Measurements from ENCODE around the gene BIRC6.

The BIRC6 gene

GRCh38 chr2:32375228-32375892 lies 18.5 kb downstream of the BIRC6 start:
- Histone ChIP-seq H3K4me1 (ENCODE audit: control insufficient read depth in 1 of 2, insufficient read depth in 1 of 2, low read depth in 1 of 2, low read length in 1 of 2) (no peaks in the 10 kb centered on the region), H3K27ac (no peak overlapping the region), H3K4me3 (ENCODE audit: low read depth in 1 of 2, low read length in 1 of 2) (no peak overlapping the region), H3K36me3 (no peaks in the 10 kb centered on the region), H3K9me3 (no peaks in the 10 kb centered on the region), H3K27me3 (no peaks in the 10 kb centered on the region)
- TF ChIP-seq CTCF (IDR thresholded peaks at IDR 0.05) = no peak

GRCh38 chr2:32376756-32377155 lies 19.9 kb downstream of the BIRC6 start:
- Histone ChIP-seq H3K27ac (no peak overlapping the region), H3K4me3 (ENCODE audit: low read depth in 1 of 2, low read length in 1 of 2) (no peak overlapping the region)

GRCh38 chr2:32377928-32378327 lies 21.1 kb downstream of the BIRC6 start:
- no peaks in the 10 kb centered on the region for H3K36me3 ChIP-seq
- no peak for TF ChIP-seq CTCF (IDR thresholded peaks at IDR 0.05)
- H3K4me3 ChIP-seq (ENCODE audit: low read depth in 1 of 2, low read length in 1 of 2) = no peak overlapping the region
- no peak overlapping the region for H3K27ac ChIP-seq
- H3K9me3 ChIP-seq = no peaks in the 10 kb centered on the region
- peaks cover 6 to 9% of the 10 kb centered on the region in 2 experiments for H3K4me1 ChIP-seq (ENCODE audit: control insufficient read depth in 1 of 2, insufficient read depth in 1 of 2, low read depth in 1 of 2, low read length in 1 of 2)
- H3K27me3 ChIP-seq = no peaks in the 10 kb centered on the region

More at GRCh38 chr2:32376756-32377155, 19.9 kb downstream of the BIRC6 start:
- no peak for TF ChIP-seq CTCF (IDR thresholded peaks at IDR 0.05)
- H3K36me3 ChIP-seq = no peaks in the 10 kb centered on the region
- H3K9me3 ChIP-seq = no peaks in the 10 kb centered on the region
- no peaks in the 10 kb centered on the region for H3K27me3 ChIP-seq
- H3K4me1 ChIP-seq (ENCODE audit: control insufficient read depth in 1 of 2, insufficient read depth in 1 of 2, low read depth in 1 of 2, low read length in 1 of 2) = no peaks in the 10 kb centered on the region

GRCh38 chr2:32379352-32379751 lies 22.5 kb downstream of the BIRC6 start:
- Histone ChIP-seq H3K4me1 (ENCODE audit: control insufficient read depth in 1 of 2, insufficient read depth in 1 of 2, low read depth in 1 of 2, low read length in 1 of 2) (peaks cover 9 to 12% of the 10 kb centered on the region in 2 experiments), H3K36me3 (peaks cover 6% of the 10 kb centered on the region), H3K9me3 (no peaks in the 10 kb centered on the region), H3K4me3 (ENCODE audit: low read depth in 1 of 2, low read length in 1 of 2) (no peak overlapping the region), H3K27ac (no peak overlapping the region), H3K27me3 (no peaks in the 10 kb centered on the region)
- TF ChIP-seq CTCF (IDR thresholded peaks at IDR 0.05) = no peak

GRCh38 chr2:32383858-32384257 lies 27.0 kb downstream of the BIRC6 start:
- Histone ChIP-seq H3K4me3 (ENCODE audit: low read depth in 1 of 2, low read length in 1 of 2) (no peak overlapping the region), H3K27me3 (no peaks in the 10 kb centered on the region), H3K36me3 (peaks cover 22% of the 10 kb centered on the region), H3K27ac (peak overlapping the region; percentile 29), H3K9me3 (no peaks in the 10 kb centered on the region), H3K4me1 (ENCODE audit: control insufficient read depth in 1 of 2, insufficient read depth in 1 of 2, low read depth in 1 of 2, low read length in 1 of 2) (peaks cover 13 to 19% of the 10 kb centered on the region in 2 experiments)
- no peak for TF ChIP-seq CTCF (IDR thresholded peaks at IDR 0.05)
